Measurements from ENCODE around the gene PRKCH.

GRCh38 chr14:61561657-61562276 is 240.4 kb downstream of the PRKCH start:
- TF ChIP-seq CTCF (IDR thresholded peaks at IDR 0.05; ENCODE audit: insufficient read depth, low read length, poor library complexity, severe bottlenecking) (no peak), EZH2phosphoT487 (conservative IDR thresholded peaks at IDR 0.05; ENCODE audit: low read length) (no peak)

All from SU-DHL-6 (cell line).